ENCODE results near the gene FTO. TPM values are rescaled to one million over a fixed set of nuclear protein-coding genes. Genes with fewer than 3 reads are reported as not detected.

The FTO gene
- total RNA-seq, 1 donor from 2014 or later = 116 TPM

DNA sequence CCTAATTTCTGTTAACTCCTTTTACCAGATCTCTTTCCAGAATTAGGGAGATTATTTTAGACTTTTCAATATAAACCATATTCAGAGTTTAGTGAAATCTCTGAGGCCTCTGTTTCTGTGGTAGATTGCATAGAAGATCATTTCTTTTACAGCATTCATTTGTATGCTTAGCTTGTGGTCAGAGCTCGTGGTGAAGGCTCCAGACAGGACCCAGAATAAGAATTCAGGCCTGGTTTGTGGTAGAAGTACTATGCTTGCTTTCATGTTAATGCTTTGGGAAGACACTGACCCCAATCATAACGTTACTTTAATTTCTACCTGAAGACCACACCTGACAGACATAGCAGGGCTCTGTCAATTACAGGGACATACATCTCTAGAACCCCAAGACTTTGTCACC lies 258.1 kb downstream of the FTO start:
- DNase-seq (ENCODE audit: low spot score) = no peak

DNA sequence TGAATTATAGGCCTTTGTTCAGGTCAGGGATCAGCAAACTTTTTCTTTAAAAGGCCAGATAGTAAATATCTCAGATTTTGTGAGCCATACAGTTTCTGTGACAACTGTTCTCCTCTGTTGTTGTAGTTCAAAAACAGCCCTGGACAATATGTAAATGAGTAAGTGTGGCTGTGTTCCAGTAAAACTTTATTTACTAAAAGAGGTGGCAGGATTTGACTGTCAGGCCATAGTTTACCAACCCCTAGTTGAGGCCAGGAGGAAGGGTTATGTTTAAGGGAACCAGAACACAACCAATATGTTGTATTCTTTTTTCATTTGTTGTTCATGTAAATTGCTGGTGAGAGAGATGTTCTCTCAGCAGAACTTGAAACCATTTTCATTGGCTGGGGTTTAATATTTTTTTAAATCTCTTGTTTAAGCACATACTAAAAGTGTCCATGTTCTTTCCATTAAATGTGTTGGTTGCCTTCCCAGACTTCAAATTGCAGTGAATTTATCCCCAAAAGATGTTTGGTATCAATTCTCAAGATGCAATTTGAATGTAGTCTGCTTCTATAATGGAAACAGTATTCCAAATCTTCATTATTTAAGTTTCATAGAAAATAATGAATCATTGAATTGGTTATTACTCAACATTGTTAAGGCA lies 260.3 kb downstream of the FTO start:
- DNase-seq (ENCODE audit: low spot score) = no peak

DNA sequence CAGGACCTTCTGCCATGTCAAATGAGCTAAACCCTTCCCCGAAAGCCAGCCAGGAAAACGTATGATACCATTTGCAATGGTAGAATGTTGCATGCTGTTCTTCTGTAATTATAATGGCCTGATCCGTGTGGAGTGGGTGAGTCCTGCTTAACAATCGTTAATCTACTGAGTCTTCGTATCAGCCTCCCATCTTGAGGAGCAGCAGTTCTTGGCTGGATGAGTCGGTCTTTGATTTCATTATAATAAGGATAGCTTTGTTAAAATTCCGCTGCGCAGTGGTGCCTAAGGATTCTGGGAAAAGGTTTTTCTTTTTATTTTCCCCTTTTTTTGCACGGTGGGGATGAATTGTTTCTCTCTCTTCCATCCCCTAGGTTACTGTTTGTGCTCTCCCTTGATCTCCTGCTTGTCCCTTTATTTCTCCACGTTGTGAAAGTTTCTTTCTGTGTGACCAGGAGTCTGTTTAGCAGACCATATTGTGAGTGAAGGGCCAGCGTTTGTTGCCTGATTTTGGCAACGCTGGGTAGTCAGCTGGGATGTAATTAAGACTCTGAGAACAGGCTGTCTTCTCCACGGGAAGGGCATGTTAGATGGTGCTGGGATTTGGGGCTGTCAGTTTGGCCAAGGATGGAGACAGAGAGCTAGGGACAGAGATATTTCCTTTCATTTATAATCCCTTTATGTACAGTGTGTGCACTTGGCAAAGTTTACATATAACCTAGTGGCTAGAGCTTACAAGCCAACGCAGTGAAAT lies 263.0 kb downstream of the FTO start:
- DNase-seq (ENCODE audit: low spot score) = no peak

DNA sequence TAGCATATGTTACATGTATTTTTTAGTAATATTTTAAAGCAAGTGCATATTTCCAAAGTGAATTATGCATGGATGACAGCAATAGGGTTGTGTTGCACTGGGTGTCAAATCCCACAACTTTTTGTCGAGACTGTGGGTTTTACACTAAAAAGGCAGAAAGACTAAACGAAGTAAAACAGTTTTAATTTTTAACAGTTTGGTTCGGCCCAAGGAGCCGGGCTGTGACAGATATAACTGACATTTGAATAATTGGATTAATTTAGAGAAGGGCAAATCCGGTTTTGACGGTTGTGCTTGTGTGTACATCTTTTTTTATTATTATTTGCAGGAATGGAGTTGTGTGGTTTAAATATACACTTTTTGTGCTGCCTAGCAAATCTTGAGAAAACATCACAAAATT lies 263.6 kb downstream of the FTO start:
- no peak for DNase-seq (ENCODE audit: low spot score)

DNA sequence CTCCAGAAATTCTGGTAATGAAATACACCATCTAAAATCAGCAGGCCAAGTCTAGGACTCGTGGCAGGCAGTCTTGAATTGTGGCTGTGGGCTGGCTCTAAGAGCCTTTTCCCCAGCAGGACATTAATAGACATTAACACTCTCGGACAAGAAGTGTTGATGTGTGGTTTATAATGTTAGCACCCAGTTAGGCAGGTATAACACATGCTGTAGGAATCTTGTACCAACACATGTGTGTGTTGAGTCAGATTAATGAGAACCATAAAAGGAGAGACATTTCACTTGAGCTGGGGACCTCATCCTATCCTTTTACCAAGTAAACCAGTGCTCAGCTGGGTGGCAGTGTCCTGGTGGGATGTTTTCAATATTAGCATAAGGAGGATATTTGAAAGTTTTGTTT lies 264.5 kb downstream of the FTO start:
- no peak for DNase-seq (ENCODE audit: low spot score)

DNA sequence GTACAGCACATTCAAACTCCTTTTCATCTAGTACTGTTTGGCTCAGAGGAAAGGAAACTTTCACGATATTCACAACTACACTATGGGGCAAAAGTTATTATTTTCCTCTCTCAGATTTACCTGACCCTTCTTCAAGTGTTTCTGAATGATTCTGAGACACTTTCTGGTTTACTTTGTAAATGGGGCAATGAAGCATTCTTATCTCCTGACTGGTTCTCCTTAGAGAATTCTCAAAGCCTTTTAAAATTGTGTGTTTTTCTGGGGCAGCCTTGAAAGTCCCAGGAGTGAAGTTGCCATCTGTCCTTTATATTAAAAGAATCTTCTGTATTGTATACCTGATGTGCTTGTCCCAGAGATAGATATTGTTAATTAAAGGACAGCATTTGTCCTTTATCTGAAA lies 264.9 kb downstream of the FTO start:
- DNase-seq (ENCODE audit: low spot score) = no peak

DNA sequence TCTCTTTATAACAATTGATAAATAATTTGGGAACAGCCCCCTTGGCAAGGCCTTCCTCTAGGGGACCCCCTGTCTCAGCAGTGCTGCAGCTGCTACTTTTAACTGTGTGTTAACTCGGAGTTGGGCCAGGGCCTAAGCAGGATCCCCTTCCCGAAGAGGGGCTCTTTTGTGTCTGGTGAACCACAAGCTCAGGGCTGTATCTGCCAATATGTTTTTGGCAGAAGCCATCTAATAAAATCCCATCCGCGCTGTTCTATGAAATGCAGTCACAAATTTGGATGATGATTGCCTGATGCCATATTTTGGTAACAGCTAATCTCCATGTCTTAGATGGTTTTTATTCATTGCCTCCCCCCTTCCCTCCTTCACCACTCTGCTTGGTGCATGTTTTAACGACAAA lies 267.7 kb downstream of the FTO start:
- DNase-seq (ENCODE audit: low spot score) = no peak

DNA sequence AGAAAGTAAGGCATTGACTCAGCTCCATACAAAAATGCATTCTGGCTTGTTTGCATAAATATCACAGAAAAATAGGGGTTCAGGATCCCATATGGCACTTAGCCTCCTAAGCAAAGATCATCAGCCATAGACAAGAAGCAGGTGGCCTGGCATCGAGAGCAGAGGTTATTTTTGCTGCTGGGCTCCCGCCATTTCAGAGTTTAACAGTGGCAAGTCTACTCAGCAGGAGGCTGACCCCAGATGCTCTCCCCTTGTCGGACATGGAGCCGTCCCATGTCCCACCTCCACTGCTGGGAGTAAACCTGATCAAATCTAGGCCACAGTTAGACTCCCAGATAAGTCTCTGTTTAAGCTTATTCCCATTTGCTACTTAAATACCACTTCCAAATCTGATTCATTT lies 269.1 kb downstream of the FTO start:
- no peak for DNase-seq (ENCODE audit: low spot score)

DNA sequence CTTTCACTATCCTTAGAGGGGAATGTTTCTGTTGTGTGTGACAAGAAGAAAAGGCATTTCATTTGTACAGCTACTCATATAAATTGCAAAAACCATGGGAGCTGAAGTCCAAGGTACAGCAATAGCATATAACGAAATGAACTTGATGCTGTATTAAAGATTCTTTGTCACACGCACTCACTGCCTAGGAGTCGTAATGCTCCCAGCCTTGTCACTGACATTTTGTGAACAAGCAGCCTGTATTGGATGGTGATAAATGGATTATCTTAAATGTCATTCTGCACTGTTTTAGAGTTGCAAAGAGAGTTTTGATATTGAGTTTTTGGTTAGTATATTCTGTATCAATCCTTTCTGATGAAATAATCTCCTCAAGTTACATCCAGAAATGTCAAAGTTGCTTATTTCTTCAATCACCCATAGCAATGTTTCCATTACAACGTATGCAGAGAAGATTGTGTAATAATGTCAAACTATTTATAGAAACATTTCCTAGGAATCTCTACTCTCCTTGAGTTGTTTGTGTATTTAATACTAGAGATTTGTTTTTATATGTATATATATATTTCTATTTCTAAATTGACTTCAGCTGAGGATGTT lies 270.6 kb downstream of the FTO start:
- DNase-seq (ENCODE audit: low spot score) = no peak

DNA sequence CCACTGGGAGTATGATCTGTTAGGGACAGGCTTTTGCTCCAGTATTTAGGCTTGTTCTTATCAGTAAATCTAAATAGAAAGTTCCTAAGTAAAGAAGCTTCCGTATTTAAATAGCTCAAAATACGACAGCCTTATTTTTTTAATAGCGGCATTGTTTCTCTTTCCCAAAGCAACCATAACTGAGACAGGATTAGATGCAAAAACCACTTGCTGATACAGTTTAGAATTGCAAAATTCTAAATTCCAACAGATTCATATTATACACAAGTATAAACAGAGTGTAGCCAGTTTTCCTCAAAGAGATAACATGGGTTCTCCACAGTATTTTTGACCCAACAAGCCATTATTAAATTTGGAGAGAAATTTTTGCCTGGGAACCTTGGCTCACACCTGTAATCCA lies 276.7 kb downstream of the FTO start:
- no peak for DNase-seq (ENCODE audit: low spot score)

DNA sequence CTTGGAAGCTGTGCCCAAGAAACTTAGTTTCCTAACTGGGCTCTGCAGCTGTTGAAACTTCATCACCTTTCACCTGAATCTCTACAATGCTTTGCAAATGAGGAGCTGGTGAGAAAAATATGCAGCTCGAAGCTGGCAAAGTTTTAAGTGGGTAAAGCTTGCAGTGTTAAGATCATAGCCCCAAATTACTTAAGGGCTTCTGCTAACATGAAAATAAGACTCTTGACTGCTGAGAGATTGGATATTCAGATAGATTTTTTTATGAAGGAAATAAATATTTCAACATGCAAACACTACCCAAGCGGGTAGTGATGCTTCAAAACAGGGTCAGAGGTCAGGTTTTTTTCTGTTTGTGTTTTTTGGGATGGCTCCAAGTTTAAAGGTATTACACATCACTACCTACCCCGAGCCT lies 278.7 kb downstream of the FTO start:
- DNase-seq (ENCODE audit: low spot score) = no peak

DNA sequence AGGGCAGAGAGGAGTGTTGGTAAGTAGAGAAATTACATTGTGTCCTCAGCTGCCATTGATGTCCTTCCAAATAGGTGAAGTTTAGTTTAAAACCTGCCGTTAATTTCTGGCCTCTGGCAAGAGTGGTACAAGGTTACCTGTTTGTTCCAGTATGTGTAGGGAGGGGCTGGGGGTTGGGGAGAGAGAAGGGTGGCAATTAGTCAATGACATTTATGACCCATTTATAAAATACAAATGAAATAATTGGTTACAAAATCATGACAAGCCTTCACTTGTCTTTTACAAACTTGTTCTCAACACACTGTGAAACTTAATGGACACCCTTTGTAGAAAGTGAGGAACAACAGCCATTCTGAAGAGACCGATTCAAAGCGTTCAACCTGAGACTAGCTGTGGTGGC lies 281.0 kb downstream of the FTO start:
- no peak for DNase-seq (ENCODE audit: low spot score)

DNA sequence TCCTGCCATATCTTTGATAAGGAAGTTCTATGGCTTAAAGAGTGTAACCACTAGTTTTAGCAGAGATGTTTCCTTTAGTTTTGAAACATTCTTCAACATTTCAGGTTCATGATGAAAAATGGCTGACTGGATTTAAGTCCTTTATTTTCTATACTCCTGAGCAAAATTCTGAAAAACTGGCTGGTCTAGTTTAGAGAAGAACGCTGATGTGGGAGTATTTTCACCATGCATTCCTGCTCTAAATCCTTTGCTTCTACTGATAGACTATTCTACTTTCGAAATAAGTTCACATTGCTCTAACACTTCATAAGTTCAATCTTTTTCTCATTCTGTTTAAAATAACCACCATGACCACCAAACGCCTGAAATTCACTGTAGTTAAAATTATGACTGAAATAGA lies 281.9 kb downstream of the FTO start:
- DNase-seq (ENCODE audit: low spot score) = no peak

DNA sequence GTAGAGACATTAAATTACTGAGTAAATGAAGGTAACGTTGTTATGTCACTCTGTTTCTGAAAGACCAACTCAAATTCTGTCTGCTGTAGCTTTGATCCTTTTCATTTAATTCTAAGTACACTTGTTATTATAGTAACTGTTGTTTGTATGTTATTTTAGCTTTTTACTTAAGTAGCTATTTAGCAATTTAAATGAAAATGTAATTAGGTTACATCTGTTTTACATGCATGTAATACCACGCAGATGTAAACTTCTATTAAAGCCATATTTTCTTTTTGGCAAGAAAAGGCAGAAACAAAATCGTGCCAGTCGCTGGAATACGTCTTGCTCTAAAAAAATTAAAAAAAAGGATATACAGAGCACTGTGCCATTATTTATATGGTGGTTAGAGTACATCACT lies 282.8 kb downstream of the FTO start:
- no peak for DNase-seq (ENCODE audit: low spot score)

DNA sequence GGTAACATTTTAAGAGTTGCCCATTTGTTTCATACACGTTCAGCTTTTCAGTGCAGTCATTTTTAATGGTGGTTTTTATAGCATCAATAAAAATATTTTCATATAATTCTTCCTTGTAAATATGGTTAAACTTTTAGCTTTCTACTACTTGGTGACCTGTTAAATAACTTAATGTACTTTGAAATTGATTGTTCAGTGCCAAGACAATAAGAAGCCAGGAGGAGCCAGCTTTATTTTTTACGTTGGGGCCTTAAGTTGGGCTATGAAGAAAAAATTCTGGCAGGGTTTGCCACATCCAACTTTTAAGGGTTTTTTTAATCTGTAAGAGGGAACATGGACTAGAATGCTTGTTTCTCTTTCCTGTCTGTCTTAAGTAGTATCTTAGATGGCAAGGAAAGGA lies 284.2 kb downstream of the FTO start:
- no peak for DNase-seq (ENCODE audit: low spot score)

DNA sequence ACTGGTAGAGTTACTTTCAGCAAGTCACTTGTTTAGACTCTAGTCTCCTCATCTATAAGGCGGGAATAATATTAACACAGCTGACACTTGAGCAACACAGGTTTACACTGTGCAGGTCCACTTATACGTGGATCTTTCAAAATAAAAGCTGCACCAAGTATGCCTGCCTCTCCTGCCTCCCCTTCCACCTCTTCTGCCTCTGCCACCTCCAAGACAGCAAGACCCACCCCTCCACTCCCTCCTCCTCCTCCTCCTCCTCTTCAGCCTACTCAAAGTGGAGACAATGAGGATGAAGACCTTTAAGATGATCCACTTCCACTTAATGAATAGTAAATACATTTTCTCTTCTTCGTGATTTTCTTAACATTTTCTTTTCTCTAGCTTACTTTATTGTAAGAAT lies 285.6 kb downstream of the FTO start:
- no peak for DNase-seq (ENCODE audit: low spot score)

DNA sequence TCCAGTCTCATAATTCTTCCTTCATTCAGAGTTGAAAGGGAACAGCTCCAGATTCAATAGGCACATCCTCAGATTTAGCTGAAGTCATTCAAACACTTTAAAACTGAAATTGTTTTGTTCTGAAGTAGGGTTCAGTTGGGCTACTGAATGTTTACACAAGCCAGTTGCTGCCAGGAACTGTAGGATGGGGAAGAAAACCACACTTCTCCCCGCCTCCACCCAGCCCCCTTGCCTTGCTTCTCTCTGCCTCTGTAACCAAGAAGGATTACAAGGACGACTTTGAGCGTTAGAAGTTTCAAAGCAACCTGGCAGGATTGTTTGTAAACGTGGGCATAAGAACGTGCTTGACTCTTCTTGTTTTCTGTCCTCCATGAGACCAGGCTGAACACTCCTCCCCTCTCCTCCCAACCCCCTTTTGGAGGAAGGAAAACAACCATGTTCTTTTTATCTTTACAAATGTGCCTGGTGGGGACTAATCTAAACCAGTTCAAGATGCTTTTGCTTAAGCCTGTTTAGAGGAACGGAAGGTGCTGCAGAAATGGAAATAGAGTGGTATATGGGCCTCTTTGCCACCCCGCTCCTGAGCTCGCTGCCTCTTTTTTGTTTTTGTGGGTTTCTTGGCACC lies 287.9 kb downstream of the FTO start:
- DNase-seq (ENCODE audit: low spot score) = no peak

DNA sequence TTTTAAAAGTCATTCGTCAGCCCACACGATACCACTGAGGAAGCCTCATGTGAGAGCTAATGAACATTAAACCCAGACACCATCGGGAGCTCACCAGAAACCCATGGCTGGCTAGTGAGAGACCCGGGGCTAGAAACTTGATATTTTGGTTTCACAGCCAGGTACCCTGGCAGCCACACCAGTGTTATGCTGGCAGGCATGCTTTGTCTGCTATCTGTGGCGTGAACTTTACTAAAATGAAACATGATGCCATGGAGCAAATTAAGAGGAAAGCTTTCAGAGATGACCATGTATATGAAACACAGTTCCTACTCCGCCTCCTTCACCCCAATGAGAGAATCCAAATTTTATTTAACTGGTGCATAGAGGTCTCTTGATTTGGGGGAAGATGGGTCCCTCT lies 291.4 kb downstream of the FTO start:
- no peak for DNase-seq (ENCODE audit: low spot score)

DNA sequence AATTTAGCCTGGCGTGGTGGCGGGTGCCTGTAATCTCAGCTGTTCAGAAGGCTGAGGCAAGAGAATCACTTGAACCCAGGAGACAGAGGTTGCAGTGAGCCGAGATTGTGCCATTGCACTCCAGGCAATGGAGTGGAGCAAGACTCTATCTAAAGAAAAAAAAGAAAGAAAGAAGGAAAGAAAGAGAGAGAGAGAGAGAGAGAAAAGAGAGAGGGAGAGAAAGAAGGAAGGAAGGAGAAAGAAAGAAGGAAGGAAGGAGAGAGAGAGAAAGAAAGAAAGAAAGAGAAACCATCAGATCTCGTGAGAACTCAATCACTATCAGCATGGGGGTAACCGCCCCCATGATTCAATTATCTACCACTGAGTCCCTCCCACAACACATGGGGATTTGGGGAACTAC lies 293.0 kb downstream of the FTO start:
- DNase-seq (ENCODE audit: low spot score) = no peak

DNA sequence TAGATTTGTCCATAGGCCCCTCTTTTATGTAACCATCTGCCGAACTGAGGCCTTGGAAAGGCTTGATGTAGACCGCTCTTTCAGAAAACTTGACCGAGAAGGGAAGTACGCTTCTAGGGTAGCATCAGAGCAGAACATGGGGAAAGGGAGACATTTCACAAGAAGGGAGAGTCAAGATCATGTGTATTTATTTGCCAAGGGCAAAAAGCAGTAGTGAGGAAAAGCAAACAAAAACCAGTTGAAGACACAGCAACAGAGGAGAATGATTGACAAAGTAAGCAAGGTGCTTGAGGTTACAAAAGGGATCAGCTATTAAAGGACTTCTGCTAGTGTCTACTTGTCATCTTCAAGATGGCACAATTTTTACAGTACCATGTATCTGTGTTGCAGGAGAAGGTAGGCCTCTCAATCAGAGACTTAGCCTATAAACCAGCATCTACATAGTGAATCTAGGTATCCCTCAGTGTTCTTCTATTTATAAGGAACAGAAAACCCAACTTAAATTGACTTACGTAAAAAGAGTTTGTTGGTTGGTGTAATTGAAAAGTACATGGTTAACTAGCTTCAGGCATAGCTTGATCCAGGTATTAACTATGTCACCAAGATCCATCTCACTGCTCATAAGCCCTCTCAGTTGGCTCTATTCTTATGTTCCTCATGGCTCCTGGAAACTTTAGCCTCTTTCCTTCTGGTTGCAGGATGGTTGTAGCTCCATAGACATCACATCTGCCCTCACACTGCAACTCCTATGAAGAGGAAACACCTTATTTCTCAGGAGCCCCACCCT lies 294.3 kb downstream of the FTO start:
- no peak for DNase-seq (ENCODE audit: low spot score)

DNA sequence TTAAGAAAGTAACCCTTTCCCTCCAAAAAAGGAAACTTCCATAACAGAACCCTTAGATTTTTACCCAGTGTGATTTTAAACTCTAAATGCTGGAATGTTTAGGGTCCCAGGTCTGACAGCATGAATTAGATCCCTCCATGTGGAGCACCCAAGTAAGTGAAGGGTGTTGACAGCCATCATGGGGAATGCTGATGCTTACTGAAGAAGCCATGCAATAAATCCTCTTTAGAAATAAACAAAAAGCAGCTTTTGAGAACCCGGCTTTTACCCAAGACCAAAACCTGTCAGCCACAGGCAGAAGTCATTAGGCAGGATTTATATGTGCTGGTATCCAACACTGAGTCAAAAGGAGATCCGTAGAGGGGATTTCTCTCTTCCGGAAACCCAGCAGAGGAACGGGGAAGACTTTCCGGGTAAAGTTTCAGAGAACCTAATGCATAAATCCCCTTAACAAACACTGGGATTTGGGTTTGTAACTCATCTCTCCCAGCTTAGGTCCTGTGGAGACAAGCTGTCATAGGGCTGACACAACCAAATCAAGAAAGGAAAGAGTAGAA lies 295.1 kb downstream of the FTO start:
- DNase-seq (ENCODE audit: low spot score) = no peak

DNA sequence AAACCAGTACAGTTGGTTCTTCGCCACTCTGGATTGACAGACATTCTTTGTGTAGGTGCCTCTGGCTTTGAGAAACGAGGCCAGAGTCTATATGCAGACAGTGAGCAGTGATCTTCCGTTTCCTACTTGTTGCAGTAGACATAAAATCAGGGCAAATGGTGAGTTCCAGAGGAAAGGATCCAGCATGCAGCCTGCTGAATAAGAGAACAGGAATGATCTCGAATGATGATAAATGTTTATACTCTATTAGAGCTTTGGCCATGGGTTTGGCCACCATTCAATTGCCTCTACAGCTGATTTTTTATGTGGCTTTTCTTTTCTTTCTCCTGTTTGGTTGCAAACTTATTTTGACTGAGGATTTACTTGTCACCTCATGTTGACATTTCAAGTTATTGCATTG lies 295.9 kb downstream of the FTO start:
- no peak for DNase-seq (ENCODE audit: low spot score)
